ENCODE data around the gene CHL1.

GRCh38 chr3:184976-185375 lies 11.6 kb upstream of the CHL1 start:
- TF ChIP-seq TAF1 (IDR thresholded peaks at IDR 0.05; ENCODE audit: low read depth) (no peak), FOXM1 (IDR thresholded peaks at IDR 0.05; ENCODE audit: borderline replicate concordance, low read depth) (no peak), CEBPB (IDR thresholded peaks at IDR 0.05) (no peak), NFIC (IDR thresholded peaks at IDR 0.05) (no peak), CREB1 (IDR thresholded peaks at IDR 0.05; ENCODE audit: low read depth) (no peak), ZBTB7A (IDR thresholded peaks at IDR 0.05; ENCODE audit: low read depth) (no peak), EP300 (IDR thresholded peaks at IDR 0.05; ENCODE audit: borderline replicate concordance) (no peak), RAD21 (IDR thresholded peaks at IDR 0.05; ENCODE audit: low read depth) (no peak), REST (IDR thresholded peaks at IDR 0.05; ENCODE audit: low read depth) (no peak), EGR1 (IDR thresholded peaks at IDR 0.05) (no peak), TCF12 (IDR thresholded peaks at IDR 0.05; ENCODE audit: low read depth) (no peak), YY1 (IDR thresholded peaks at IDR 0.05; ENCODE audit: low read depth) (no peak)
- TF ChIP-seq, protein P1, sequence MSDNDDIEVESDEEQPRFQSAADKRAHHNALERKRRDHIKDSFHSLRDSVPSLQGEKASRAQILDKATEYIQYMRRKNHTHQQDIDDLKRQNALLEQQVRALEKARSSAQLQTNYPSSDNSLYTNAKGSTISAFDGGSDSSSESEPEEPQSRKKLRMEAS (IDR thresholded peaks at IDR 0.05): no peak
- TF ChIP-seq, protein P2, sequence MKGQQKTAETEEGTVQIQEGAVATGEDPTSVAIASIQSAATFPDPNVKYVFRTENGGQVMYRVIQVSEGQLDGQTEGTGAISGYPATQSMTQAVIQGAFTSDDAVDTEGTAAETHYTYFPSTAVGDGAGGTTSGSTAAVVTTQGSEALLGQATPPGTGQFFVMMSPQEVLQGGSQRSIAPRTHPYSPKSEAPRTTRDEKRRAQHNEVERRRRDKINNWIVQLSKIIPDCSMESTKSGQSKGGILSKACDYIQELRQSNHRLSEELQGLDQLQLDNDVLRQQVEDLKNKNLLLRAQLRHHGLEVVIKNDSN (IDR thresholded peaks at IDR 0.05): no peak

Data from Ishikawa (cell line).